Keratinocyte (primary cell): ENCODE data around the gene ZNF93. TPM values are rescaled to one million over a fixed set of nuclear protein-coding genes. Genes with fewer than 3 reads are reported as not detected.
"Not testable (repeated sequence)": the region's sequence is repeated elsewhere in the genome, so short reads cannot be mapped to it uniquely, and the experiment has no call there.

Experiments used
- DNase-seq: peaks from one replicate; pipeline ENCODE4 v3.0.0-alpha.2; 2011; ENCODE audit warnings: low read depth, missing footprints, low spot score
- FAIRE-seq: peaks from 2 replicates; lab custom pipeline; 2011; peaks lifted over from hg19 to GRCh38; lab: Jason Lieb, UNC
- H2AFZ ChIP-seq: 2 replicates; pipeline ENCODE4 v1.6.0; 2012; ENCODE audit warnings: low read length, control low read depth, inconsistent platforms; ENCODE audit not compliant: control insufficient read depth
- H3K27ac ChIP-seq: 2 replicates; pipeline ENCODE4 v1.5.1; 2011; ENCODE audit warnings: low read length; ENCODE audit not compliant: control insufficient read depth, insufficient read depth
- H3K27me3 ChIP-seq: 3 replicates; pipeline ENCODE4 v1.6.0; 2011; ENCODE audit warnings: low read length; ENCODE audit not compliant: control insufficient read depth, insufficient read depth; ENCODE audit errors: extremely low read depth
- H3K36me3 ChIP-seq, 2 experiments: 2 replicates in 1 of 2; 3 replicates in 1 of 2; pipeline ENCODE4 v1.5.1; 2011; ENCODE audit warnings: low read length in 2 of 2, mild to moderate bottlenecking in 1 of 2; ENCODE audit not compliant: control insufficient read depth in 2 of 2, insufficient read depth in 2 of 2; ENCODE audit errors: extremely low read depth in 1 of 2
- H3K4me1 ChIP-seq: 3 replicates; pipeline ENCODE4 v1.5.1; 2011; ENCODE audit warnings: low read length; ENCODE audit not compliant: control insufficient read depth, insufficient read depth; ENCODE audit errors: extremely low read depth
- H3K4me2 ChIP-seq: 3 replicates; pipeline ENCODE4 v1.6.0; 2011; ENCODE audit warnings: low read depth, low read length; ENCODE audit not compliant: control insufficient read depth, insufficient read depth; ENCODE audit errors: extremely low read depth
- H3K4me3 ChIP-seq, 3 experiments: fragments of 200-600 bp in 1 of 3; sonication (generic) in 1 of 3; 2 replicates in 2 of 3; 3 replicates in 1 of 3; pipeline ENCODE4 v1.5.1; 2011 to 2016; ENCODE audit warnings: low read length in 3 of 3, mild to moderate bottlenecking in 3 of 3, control low read depth in 2 of 3, inconsistent platforms in 1 of 3, low read depth in 1 of 3, mixed read lengths in 1 of 3, mixed run types in 1 of 3, moderate library complexity in 1 of 3; ENCODE audit not compliant: control insufficient read depth in 2 of 3, insufficient read depth in 2 of 3; ENCODE audit errors: extremely low read depth in 1 of 3
- H3K79me2 ChIP-seq: 2 replicates; pipeline ENCODE4 v1.6.0; 2012; ENCODE audit warnings: low read length; ENCODE audit not compliant: control insufficient read depth, insufficient read depth
- H3K9ac ChIP-seq: 3 replicates; pipeline ENCODE4 v1.6.0; 2011; ENCODE audit warnings: low read length; ENCODE audit not compliant: control insufficient read depth, insufficient read depth; ENCODE audit errors: extremely low read depth
- H3K9me1 ChIP-seq: 3 replicates; pipeline ENCODE4 v1.6.0; 2011; ENCODE audit warnings: low read length; ENCODE audit not compliant: control insufficient read depth, insufficient read depth; ENCODE audit errors: extremely low read depth
- H3K9me3 ChIP-seq: 2 replicates; pipeline ENCODE4 v1.5.1; 2012; ENCODE audit warnings: low read depth, low read length; ENCODE audit not compliant: control insufficient read depth
- H4K20me1 ChIP-seq: 3 replicates; pipeline ENCODE4 v1.6.0; 2011; ENCODE audit warnings: low read length; ENCODE audit not compliant: control insufficient read depth, insufficient read depth; ENCODE audit errors: extremely low read depth
- EZH2 ChIP-seq: IDR thresholded peaks from one replicate; pipeline ENCODE4 v1.6.1; 2012; ENCODE audit warnings: inconsistent platforms, mild to moderate bottlenecking, low read length, moderate library complexity
- dilution Hi-C: fragments of 300-500 bp; cut with MboI; formaldehyde crosslinking; loops from one replicate; pipeline ENCODE4 v1.7.0; 2020; ENCODE audit warnings: low sequenced_read_pairs; ENCODE audit not compliant: extremely low pct_ligation_motif_present
- polyA plus RNA-seq, 5 experiments: library from polyadenylated mRNA; depleted of rRNA in 3 of 5; stranded (reverse) in 3 of 5; stranded (forward) in 1 of 5; unstranded in 1 of 5; fragments of >200 nt; gene quantifications; 1 replicate in 1 of 5; 2 replicates in 3 of 5; 3 replicates in 1 of 5; pipeline versions ENCODE4 v1.2.1 to v1.2.3, GENCODE V29; 2011 to 2012; ENCODE audit warnings: missing spikeins in 2 of 5, low read depth in 1 of 5, low replicate concordance in 1 of 5
- TF ChIP-seq, protein P1 (sequence below), 3 experiments: IDR thresholded peaks in 1 of 3; conservative IDR thresholded peaks in 1 of 3; optimal IDR thresholded peaks in 1 of 3; 2 replicates in 2 of 3; 3 replicates in 1 of 3; pipeline versions ENCODE3 to v1.5.1; 2011; ENCODE audit warnings: low read length in 3 of 3, mild to moderate bottlenecking in 3 of 3, moderate library complexity in 2 of 3, control low read depth in 1 of 3, inconsistent platforms in 1 of 3; ENCODE audit not compliant: insufficient read depth in 2 of 3; ENCODE audit errors: extremely low read depth in 1 of 3

ZNF93 gene
- polyA plus RNA-seq, 1 donor (not counting 4 experiments of a cell fraction or from before 2014, with no cell fraction given) = 4.8 TPM

GRCh38 chr19:19900139-19900728 lies 512 bp upstream of the ZNF93 start:
- Histone ChIP-seq H3K36me3 (no peaks in the 10 kb centered on the region), H3K9me1 (no peaks in the 10 kb centered on the region), H3K9ac (peak overlapping the region; percentile 85), H2AFZ (peak overlapping the region; percentile 1), H3K27ac (peak overlapping the region; percentile 80), H4K20me1 (no peaks in the 10 kb centered on the region), H3K4me3 (peak overlapping the region; percentile 54 to 84 (median 70)), H3K4me1 (no peaks in the 10 kb centered on the region), H3K79me2 (peaks cover 10% of the 10 kb centered on the region), H3K9me3 (peaks cover under 1% of the 10 kb centered on the region), H3K27me3 (no peaks in the 10 kb centered on the region), H3K4me2 (peak overlapping the region; percentile 67)
- DNase-seq (no peak), FAIRE-seq (no peak)
- TF ChIP-seq, protein P1, sequence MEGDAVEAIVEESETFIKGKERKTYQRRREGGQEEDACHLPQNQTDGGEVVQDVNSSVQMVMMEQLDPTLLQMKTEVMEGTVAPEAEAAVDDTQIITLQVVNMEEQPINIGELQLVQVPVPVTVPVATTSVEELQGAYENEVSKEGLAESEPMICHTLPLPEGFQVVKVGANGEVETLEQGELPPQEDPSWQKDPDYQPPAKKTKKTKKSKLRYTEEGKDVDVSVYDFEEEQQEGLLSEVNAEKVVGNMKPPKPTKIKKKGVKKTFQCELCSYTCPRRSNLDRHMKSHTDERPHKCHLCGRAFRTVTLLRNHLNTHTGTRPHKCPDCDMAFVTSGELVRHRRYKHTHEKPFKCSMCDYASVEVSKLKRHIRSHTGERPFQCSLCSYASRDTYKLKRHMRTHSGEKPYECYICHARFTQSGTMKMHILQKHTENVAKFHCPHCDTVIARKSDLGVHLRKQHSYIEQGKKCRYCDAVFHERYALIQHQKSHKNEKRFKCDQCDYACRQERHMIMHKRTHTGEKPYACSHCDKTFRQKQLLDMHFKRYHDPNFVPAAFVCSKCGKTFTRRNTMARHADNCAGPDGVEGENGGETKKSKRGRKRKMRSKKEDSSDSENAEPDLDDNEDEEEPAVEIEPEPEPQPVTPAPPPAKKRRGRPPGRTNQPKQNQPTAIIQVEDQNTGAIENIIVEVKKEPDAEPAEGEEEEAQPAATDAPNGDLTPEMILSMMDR (optimal IDR thresholded peaks at IDR 0.05 in 1 of 3, IDR thresholded peaks at IDR 0.05 in 1 of 3, conservative IDR thresholded peaks at IDR 0.05 in 1 of 3; ENCODE audit: extremely low read depth in 1 of 3, insufficient read depth in 2 of 3, low read length in 3 of 3) = no peak
- no peak for TF ChIP-seq EZH2
- dilution Hi-C loops = no loop called here

DNA sequence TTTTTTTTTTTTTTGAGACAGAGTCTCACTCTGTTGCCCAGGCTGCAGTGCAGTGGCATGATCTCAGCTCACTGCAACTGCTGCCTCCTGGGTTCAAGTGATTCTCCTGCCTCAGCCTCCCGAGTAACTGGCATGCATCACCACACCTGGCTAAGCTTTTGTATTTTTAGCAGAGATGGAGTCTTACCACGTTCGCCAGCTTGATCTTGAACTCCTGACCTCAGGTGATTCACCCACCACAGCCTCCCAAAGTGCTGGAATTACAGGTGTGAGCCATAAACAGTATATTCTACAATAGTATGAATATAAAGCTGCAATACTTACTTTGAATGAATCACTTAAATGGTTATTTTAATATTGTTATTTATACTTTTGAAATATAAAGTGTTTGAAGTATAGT lies 6.8 kb downstream of the ZNF93 start:
- FAIRE-seq, H3K9me1 ChIP-seq, H3K27ac ChIP-seq, H2AFZ ChIP-seq, H3K9me3 ChIP-seq, H4K20me1 ChIP-seq, H3K4me3 ChIP-seq, H3K4me2 ChIP-seq, dilution Hi-C loops, H3K9ac ChIP-seq, H3K4me1 ChIP-seq, H3K36me3 ChIP-seq, DNase-seq, H3K27me3 ChIP-seq: not testable (repeated sequence)
- peaks cover 21% of the 10 kb centered on the region for H3K79me2 ChIP-seq

GRCh38 chr19:19909654-19910053 lies 8.9 kb downstream of the ZNF93 start:
- dilution Hi-C loops = no loop called here
- Histone ChIP-seq H3K9ac (no peak overlapping the region), H3K27me3 (no peaks in the 10 kb centered on the region), H4K20me1 (no peaks in the 10 kb centered on the region), H2AFZ (no peak overlapping the region), H3K36me3 (no peaks in the 10 kb centered on the region), H3K4me2 (no peak overlapping the region), H3K9me3 (no peaks in the 10 kb centered on the region), H3K27ac (no peak overlapping the region), H3K4me3 (no peak overlapping the region), H3K4me1 (no peaks in the 10 kb centered on the region), H3K9me1 (no peaks in the 10 kb centered on the region), H3K79me2 (peaks cover 14% of the 10 kb centered on the region)
- FAIRE-seq = no peak
- TF ChIP-seq EZH2 = no peak
- TF ChIP-seq, protein P1 (optimal IDR thresholded peaks at IDR 0.05 in 1 of 3, IDR thresholded peaks at IDR 0.05 in 1 of 3, conservative IDR thresholded peaks at IDR 0.05 in 1 of 3; ENCODE audit: extremely low read depth in 1 of 3, insufficient read depth in 2 of 3, low read length in 3 of 3) = no peak
- DNase-seq = no peak
